Thyroid gland (tissue), 4 donors: ENCODE data around the gene PHLPP1.

Experiments used
- CTCF ChIP-seq, 6 experiments: fragments of 200-600 bp in 3 of 6; fragments of 450-650 bp in 3 of 6; sonication (generic) in 3 of 6; IDR thresholded peaks; one replicate each; pipeline ENCODE4 v1.5.1; 2016 to 2019; ENCODE audit warnings: antibody characterized with exemption in 6 of 6, mild to moderate bottlenecking in 2 of 6, inconsistent platforms in 1 of 6, moderate library complexity in 1 of 6
- POLR2A ChIP-seq, 2 donors: fragments of 450-650 bp; IDR thresholded peaks; one replicate each; pipeline ENCODE4 v1.6.1; 2017; ENCODE audit warnings: antibody characterized with exemption in 2 of 2, mild to moderate bottlenecking in 2 of 2, moderate library complexity in 1 of 2

- TF ChIP-seq CTCF (IDR thresholded peaks at IDR 0.05) (peak in 2 of 6 experiments; percentile 10 to 16), POLR2A (IDR thresholded peaks at IDR 0.05) (no peak)
These were observed 87.2 kb downstream of the PHLPP1 start for GRCh38 chr18:62802523-62802922.
